ENCODE results near the gene HAUS7. TPM values are rescaled to one million over a fixed set of nuclear protein-coding genes. Genes with fewer than 3 reads are reported as not detected.

The HAUS7 gene
- 23.5 and 26.0 TPM in 2 replicates for total RNA-seq

DNA sequence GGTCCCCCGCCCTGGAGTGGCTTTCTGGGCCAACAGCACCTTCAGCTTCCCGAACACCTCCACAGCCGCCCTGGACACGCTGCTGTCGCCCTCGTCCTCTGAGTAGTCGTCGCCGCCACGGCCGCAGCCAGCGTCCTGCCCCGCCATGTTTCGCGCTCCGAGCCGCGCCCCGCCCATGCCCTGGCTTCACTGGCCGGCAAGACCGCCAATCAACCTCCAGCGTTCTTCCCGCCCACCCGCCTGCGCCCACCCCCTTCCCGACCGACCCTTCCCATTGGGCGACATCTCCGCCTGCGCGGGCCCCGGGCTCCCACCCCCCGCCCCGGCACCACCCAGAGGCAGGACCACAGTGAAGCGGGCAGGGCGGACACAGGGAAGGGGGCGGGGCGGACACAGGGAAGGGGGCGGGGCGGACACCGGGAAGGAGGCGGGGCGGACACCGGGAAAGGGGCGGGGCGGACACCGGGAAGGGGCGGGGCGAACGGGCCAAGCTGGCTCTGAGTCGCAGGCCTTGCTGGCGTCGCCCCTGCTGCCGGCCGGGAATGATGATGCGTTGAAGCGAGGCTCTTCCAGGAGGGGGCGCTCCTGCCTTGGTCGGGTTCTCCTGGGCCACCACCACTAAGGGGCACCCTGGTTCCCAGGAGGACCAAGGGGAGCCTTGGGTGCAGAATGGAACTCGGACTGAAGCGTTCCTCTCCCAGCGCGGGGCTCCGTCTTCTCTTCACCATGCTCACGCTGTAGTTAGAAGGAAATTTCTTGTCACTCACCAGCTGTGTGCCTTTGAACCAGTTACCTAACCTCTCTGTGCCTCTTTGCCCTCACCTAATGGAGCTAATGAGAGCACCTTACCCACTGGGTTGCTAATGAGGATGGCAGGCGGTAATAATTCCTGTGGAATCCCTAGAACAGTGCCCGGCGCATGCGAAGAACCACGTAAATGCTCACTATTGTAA, at the start of gene HAUS7:
TSS of gene HAUS7 (minus strand) at position 166 of the 953 bp plus-strand sequence. CDS start at position 147, 19 bp downstream.

DNA sequence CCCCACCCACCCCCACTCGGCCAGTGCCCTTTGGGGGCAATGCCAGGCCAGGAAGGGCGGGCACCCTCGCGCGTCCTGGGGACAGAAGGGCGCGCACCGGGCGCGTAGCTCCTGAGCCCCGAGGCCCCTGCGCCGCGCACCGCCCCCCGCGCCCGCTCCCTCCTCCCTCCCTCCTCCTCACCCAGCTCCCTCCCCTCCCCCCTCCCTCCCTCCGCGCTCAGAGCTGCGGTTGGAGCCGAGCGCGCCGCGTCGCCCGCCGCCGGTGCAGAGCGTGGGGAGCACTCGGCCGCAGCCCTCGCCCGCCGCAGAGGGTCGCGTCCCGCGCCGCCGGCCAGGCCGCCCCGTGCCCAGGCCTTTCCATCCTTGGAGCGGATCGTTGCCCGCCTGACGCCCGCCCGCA, 47.0 kb upstream of the HAUS7 start, which contains the start of gene ATP2B3:
TSS of gene ATP2B3 (plus strand) at position 220 of the 400 bp plus-strand sequence. CDS start 18,606 bp downstream, outside the sequence.

DNA sequence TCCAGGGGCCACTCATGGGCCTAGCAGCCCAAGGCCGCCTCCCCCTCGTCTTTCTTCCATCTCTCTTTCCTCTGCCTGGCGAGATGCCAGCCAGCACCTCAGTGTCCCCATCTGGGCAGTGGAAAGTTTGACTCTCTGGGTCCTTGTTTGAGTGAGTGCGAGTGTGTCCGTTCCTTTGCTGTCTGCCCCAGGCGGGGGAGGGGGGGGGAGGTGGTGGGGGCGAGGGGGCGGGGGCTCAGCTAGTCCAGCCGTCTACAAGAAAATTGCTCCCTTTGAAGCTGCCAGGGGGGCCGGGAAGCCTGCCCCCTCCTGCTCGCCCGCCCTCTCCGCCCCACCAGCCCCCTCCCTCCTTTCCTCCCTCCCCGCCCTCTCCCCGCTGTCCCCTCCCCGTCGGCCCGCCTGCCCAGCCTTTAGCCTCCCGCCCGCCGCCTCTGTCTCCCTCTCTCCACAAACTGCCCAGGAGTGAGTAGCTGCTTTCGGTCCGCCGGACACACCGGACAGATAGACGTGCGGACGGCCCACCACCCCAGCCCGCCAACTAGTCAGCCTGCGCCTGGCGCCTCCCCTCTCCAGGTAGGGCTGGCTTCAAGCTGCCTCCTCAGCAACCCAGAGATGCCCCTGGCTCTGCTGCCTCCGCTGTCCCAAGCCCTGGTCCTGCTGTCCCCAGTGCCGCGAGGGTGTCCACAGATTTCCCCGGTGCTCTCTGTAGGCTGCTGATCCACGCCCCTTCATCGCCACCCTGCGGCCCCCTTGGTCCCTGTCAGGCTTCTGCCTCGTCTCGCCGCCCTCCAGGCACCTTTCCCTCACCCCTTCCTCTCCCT, 24.4 kb upstream of the HAUS7 start, which contains the start of gene BGN:
TSS of gene BGN (plus strand) at position 440 of the 821 bp plus-strand sequence. CDS start 9,652 bp downstream, outside the sequence.

DNA sequence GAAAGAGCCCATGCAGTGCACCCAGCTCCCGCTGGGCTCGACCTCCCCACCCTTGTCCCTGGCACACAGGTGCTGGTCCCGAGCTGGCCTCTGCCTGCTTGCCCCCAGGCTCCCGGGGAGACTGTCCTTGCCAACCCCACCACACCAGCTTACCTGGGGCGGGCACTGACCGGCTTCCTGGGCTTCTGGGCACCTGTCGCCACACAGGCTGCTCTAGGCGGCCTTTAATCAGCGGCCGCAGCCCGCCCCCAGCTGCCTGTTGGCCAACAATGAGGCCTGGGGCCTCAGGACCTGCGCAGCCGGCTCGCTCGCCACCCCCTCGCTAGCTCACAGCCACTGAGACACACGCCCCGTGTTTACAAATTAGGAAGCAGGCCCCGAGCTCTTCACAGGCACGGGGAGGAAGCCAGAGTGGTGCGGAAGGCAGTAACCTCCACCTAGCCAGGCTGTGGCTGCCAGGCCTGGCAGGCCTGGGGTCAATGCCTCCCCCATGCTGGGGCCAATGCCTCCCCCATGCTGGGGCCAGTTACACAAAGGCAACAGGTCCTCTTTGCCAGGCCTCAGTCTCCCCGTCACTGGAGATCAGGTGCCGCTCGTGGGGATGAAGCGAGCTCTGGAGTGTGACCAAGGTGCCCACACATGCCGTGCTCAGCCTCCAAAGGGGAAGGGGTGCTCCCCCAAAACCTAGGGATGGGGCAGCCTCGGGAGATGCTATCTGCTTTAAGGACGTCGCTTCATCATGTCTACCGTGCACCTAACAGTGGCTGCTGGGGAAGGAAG, 24.3 kb downstream of the HAUS7 start, which contains the start of gene TREX2:
TSS of gene TREX2 (minus strand) at position 201 of the 780 bp plus-strand sequence. CDS start 626 bp downstream, outside the sequence.

DNA sequence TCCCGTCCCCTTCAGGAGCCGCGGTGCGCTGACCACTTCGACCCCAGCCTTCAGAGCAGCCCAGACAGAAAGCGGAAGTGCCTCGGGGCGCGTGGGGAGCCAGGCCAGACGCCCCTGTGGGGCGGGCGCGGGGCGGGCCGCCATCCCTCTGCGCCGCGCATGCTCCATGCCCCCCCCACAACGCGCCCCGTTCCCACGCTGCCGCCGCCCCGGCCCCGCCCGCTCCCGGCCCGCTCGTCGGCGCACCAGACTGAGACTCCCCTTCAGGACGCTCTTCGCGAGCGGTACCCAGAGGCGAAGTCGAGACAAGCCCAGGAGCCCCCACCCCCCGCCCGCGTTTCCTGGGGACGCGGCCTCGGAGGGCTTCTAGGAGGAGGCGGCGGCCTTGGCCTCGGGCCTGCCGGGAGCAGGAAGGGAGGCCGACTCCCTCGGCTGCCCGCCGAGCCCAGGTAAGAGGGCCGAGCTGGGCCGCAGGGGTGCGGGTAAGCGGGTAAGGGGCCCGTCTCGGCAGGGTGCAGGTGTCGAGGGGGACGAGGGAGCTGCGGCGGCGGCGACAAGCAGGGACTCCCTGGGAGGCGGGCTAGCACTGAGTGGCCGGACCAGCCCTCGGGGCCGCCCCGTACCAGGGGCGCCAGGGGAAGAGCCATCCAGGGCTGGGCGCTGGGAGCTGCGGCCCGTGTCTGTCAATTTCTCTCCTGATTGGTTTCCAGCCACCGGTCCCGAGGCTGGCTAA, 59.0 kb downstream of the HAUS7 start, which contains the start of gene ZFP92:
TSS of gene ZFP92 (plus strand) at position 218 of the 733 bp plus-strand sequence. CDS start 6,851 bp downstream, outside the sequence.

DNA sequence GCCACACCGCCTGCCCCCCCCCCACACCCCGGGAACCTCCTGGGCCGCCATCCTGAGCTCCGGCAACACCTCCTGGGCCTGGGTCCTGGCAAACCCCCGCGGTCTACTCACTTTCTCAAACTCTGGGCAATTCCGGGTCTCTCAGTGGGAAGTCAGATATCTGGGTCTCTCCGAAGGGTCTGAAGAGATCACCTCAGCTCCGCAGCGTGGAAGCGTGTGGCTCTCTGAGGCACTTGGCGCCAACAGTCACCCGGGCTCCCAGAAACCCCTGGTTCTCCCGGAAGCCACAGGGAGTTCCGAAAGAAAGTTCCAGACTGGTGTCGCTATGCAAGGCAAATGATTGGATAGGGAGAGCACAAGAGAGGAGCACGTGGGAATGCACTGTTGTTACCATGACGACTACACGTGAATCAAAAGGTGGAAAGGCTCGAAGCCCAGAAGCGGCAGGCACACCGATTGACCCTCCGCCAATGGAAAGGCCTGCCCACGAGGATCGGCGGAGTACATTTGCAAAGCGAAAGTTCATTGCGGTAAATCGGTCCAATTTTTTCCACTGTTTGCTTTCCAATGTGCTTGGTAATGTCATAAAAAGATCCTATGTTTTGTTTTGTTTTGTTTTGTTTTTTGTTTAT, 69.1 kb downstream of the HAUS7 start, which contains the start of gene PNMA6E:
TSS of gene PNMA6E (minus strand) at position 218 of the 632 bp plus-strand sequence. CDS start 2,501 bp downstream, outside the sequence.

Small RNA genes within 50 kb of the gene (small RNA-seq; reads per million reads assigned to genes)
- gene RN7SL667P = not detected

Other genes starting within 250 kb of the HAUS7 start
- gene PNMA6F, start 148.8 kb downstream of the HAUS7 start, total RNA-seq = not detected in 2 replicates
- 7.8 and 8.1 TPM in 2 replicates for gene ZNF275, start 136.4 kb downstream of the HAUS7 start, total RNA-seq
- gene PNMA6E, start 69.2 kb downstream of the HAUS7 start, total RNA-seq = not detected in 2 replicates
- gene ZFP92, start 59.1 kb downstream of the HAUS7 start, total RNA-seq = under 0.01 TPM in 2 replicates
- 1.5 and 2.7 TPM in 2 replicates for gene TREX2, start 24.5 kb downstream of the HAUS7 start, total RNA-seq
- gene BGN, start 24.4 kb upstream of the HAUS7 start, total RNA-seq = 3.3 and 11.4 TPM in 2 replicates
- not detected in 2 replicates for gene ATP2B3, start 47.1 kb upstream of the HAUS7 start, total RNA-seq
- 28.7 and 33.4 TPM in 2 replicates for gene CCNQ, start 128.6 kb upstream of the HAUS7 start, total RNA-seq
- under 0.01 TPM in 1 of 2 replicates, not detected in the other for gene DUSP9, start 176.6 kb upstream of the HAUS7 start, total RNA-seq
- gene PNCK, start 203.2 kb upstream of the HAUS7 start, total RNA-seq = not detected in 2 replicates
- gene SLC6A8, start 217.3 kb upstream of the HAUS7 start, total RNA-seq = 6.6 and 8.4 TPM in 2 replicates

Measured in subcutaneous preadipocyte (primary cell).